Neuron (in vitro differentiated cells): ENCODE data around the gene PLCB4.
"Not testable (repeated sequence)": the region's sequence is repeated elsewhere in the genome, so short reads cannot be mapped to it uniquely, and the experiment has no call there.

ENCODE experiments used
- H2AFZ ChIP-seq: one replicate; pipeline ENCODE4 v1.6.1; 2013; ENCODE audit warnings: low read depth, mild to moderate bottlenecking, inconsistent platforms, low read length, moderate library complexity
- H3K27me3 ChIP-seq: one replicate; pipeline ENCODE4 v1.6.1; 2013; ENCODE audit warnings: low read length; ENCODE audit not compliant: insufficient read depth
- H3K36me3 ChIP-seq: one replicate; pipeline ENCODE4 v1.6.1; 2013; ENCODE audit warnings: low read length; ENCODE audit not compliant: insufficient read depth
- H3K4me1 ChIP-seq: one replicate; pipeline ENCODE4 v1.6.1; 2013; ENCODE audit warnings: low read length; ENCODE audit not compliant: insufficient read depth
- H3K4me3 ChIP-seq: 2 replicates; pipeline ENCODE4 v1.5.1; 2013; ENCODE audit warnings: mild to moderate bottlenecking, low read length, moderate library complexity
- H3K9me3 ChIP-seq: one replicate; pipeline ENCODE4 v1.6.1; 2013; ENCODE audit warnings: low read length

The PLCB4 gene

DNA sequence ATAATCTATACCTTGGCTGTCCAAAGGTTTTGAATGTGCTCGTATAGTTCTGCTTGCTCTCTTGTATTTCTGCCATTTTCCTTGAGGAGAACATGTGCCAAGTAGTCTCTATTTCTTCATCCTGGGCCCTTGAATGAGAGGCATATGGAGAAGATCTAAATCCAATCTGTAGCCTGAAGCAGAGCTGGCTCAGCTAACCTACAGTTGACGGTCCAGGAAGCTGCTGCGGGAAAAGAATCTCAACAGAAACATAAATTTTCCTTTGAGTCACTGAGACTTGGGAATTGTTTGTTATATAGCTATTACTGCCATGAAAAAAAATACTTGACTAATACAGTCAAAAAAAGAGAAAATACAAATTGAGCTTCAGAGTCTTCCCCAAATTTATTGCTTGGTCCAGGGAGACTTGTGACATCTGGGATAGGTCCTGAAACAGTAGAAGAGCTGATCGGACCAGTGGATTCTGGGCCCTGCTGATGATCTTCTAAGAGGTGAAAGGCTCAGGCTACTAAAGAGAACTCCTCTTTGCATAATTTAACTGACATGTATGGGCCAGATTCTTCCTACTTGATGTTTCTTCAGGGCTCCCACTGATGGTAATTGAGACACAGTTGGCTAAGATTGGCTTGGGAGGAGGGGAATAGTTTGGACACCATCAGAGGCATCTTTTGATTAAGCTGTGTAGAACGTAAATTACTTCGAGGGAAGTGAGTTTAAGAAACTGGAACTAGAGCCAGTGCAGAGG is 29.9 kb upstream of the PLCB4 start:
- Histone ChIP-seq H2AFZ (no peak overlapping the region), H3K36me3 (no peaks in the 10 kb centered on the region), H3K4me3 (no peak overlapping the region), H3K27me3 (no peaks in the 10 kb centered on the region), H3K9me3 (no peaks in the 10 kb centered on the region), H3K4me1 (peaks cover 5% of the 10 kb centered on the region)

- Histone ChIP-seq H3K36me3 (no peaks in the 10 kb centered on the region), H3K4me3 (no peak overlapping the region), H3K4me1 (peaks cover 5% of the 10 kb centered on the region), H3K9me3 (no peaks in the 10 kb centered on the region), H2AFZ (no peak overlapping the region), H3K27me3 (no peaks in the 10 kb centered on the region)
Observed at GRCh38 chr20:9040863-9041524, 27.9 kb upstream of the PLCB4 start.

- Histone ChIP-seq H3K4me1 (peaks cover 5% of the 10 kb centered on the region), H3K4me3 (no peak overlapping the region), H2AFZ (no peak overlapping the region), H3K9me3 (peaks cover 4% of the 10 kb centered on the region), H3K27me3 (no peaks in the 10 kb centered on the region), H3K36me3 (no peaks in the 10 kb centered on the region)
Observed at GRCh38 chr20:9043364-9043763, 25.5 kb upstream of the PLCB4 start.

DNA sequence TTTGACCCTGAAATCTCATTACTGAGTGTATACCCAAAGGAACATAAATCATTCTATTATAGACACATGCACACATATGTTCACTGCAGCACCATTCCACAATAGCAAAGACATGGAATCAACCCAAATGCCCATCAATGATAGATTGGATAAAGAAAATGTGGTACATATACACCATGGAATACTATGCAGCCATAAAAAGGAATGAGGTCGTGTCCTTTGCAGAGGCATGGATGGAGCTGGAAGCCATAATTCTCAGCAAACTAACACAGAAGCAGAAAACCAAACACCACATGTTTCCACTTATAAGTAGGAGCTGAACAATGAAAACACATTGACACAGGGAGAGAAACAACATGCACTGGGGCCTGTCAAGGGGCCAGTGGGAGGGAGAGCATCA is 21.0 kb upstream of the PLCB4 start:
- not testable (repeated sequence) for H3K36me3 ChIP-seq, H3K4me1 ChIP-seq, H3K9me3 ChIP-seq, H3K4me3 ChIP-seq, H3K27me3 ChIP-seq, H2AFZ ChIP-seq

- H3K36me3 ChIP-seq, result no peaks in the 10 kb centered on the region
Observed at GRCh38 chr20:9051508-9051907, 17.4 kb upstream of the PLCB4 start.

GRCh38 chr20:9052136-9052535 is 16.8 kb upstream of the PLCB4 start:
- Histone ChIP-seq H3K9me3 (peaks cover 4% of the 10 kb centered on the region), H2AFZ (no peak overlapping the region), H3K4me1 (no peaks in the 10 kb centered on the region), H3K27me3 (no peaks in the 10 kb centered on the region), H3K4me3 (no peak overlapping the region), H3K36me3 (no peaks in the 10 kb centered on the region)

More at GRCh38 chr20:9051508-9051907, 17.4 kb upstream of the PLCB4 start:
- Histone ChIP-seq H2AFZ (no peak overlapping the region), H3K27me3 (no peaks in the 10 kb centered on the region), H3K4me1 (no peaks in the 10 kb centered on the region), H3K9me3 (peaks cover 4% of the 10 kb centered on the region), H3K4me3 (no peak overlapping the region)

DNA sequence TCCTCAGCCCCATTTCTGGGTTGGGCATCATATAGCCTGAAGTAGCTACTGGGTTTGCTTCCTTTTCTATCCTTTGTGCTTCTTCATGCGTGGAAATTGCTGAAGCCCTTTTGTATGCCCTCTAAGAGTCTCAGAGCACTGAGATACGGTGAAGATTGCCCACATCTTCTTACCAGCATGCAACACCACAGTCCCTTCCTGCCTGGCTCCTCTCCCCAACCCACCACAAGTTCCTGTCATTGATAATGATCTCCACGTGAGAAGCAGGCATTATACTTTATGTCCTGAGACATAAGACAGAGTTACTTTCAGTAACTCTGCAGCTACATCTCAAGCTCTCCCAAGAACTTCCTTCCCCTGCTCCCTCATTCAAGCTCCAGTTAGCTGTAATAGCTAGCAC is 15.8 kb upstream of the PLCB4 start:
- Histone ChIP-seq H3K9me3 (peaks cover under 1% of the 10 kb centered on the region), H3K27me3 (no peaks in the 10 kb centered on the region), H3K4me3 (no peak overlapping the region), H3K4me1 (no peaks in the 10 kb centered on the region), H3K36me3 (no peaks in the 10 kb centered on the region), H2AFZ (no peak overlapping the region)

GRCh38 chr20:9054176-9054575 is 14.7 kb upstream of the PLCB4 start:
- no peaks in the 10 kb centered on the region for H3K9me3 ChIP-seq
- H2AFZ ChIP-seq, result no peak overlapping the region
- no peaks in the 10 kb centered on the region for H3K4me1 ChIP-seq
- no peaks in the 10 kb centered on the region for H3K27me3 ChIP-seq
- H3K36me3 ChIP-seq, result no peaks in the 10 kb centered on the region
- H3K4me3 ChIP-seq, result no peak overlapping the region

DNA sequence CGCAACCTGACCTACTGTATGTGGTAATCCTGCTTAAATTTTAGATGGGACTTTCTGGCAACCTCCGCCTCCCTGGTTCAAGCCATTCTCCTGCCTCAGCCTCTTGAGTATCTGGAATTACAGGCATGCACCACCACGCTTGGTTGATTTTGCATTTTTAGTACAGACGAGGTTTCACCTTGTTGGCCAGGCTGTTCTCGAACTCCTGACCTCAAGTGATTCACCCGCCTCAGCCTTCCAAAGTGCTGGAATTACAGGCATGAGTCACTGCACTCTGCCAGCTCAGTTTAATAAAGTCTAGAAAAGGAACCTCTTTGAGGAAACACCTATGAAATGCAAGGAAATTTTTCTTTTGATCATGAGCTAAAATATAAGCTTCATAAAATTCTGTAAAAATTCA is 9.0 kb upstream of the PLCB4 start:
- H3K27me3 ChIP-seq, result no peaks in the 10 kb centered on the region
- no peaks in the 10 kb centered on the region for H3K36me3 ChIP-seq
- no peak overlapping the region for H3K4me3 ChIP-seq
- no peaks in the 10 kb centered on the region for H3K4me1 ChIP-seq
- H3K9me3 ChIP-seq, result no peaks in the 10 kb centered on the region
- no peak overlapping the region for H2AFZ ChIP-seq

GRCh38 chr20:9061434-9061833 is 7.5 kb upstream of the PLCB4 start:
- Histone ChIP-seq H3K4me3 (no peak overlapping the region), H3K4me1 (no peaks in the 10 kb centered on the region), H3K36me3 (no peaks in the 10 kb centered on the region), H3K27me3 (no peaks in the 10 kb centered on the region), H3K9me3 (no peaks in the 10 kb centered on the region), H2AFZ (no peak overlapping the region)

- H3K4me1 ChIP-seq, result no peaks in the 10 kb centered on the region
- H3K36me3 ChIP-seq, result no peaks in the 10 kb centered on the region
- no peaks in the 10 kb centered on the region for H3K9me3 ChIP-seq
- H2AFZ ChIP-seq, result no peak overlapping the region
- no peak overlapping the region for H3K4me3 ChIP-seq
- H3K27me3 ChIP-seq, result no peaks in the 10 kb centered on the region
Observed at GRCh38 chr20:9062066-9062465, 6.8 kb upstream of the PLCB4 start.

DNA sequence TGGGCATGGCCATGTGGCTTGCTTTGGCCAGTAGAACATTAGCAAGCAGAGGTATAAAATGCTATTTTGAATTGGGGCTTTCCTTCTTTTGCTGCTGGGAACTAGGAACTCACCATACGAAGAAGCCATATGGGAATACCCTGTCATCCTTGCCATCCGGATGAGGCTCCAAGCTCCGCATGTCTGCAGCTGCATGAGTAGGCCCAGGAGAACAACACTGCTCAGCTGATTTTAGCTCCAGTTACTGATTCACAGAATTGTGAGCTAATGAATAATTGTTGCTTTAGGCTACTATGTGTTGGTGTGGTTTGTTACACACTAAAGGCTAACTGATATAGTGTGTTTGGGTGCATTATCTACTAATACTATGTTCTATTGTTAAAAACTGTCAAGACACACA is 2.7 kb upstream of the PLCB4 start:
- Histone ChIP-seq H2AFZ (no peak overlapping the region), H3K9me3 (no peaks in the 10 kb centered on the region), H3K36me3 (no peaks in the 10 kb centered on the region), H3K27me3 (no peaks in the 10 kb centered on the region), H3K4me3 (no peak overlapping the region), H3K4me1 (peaks cover 23% of the 10 kb centered on the region)

DNA sequence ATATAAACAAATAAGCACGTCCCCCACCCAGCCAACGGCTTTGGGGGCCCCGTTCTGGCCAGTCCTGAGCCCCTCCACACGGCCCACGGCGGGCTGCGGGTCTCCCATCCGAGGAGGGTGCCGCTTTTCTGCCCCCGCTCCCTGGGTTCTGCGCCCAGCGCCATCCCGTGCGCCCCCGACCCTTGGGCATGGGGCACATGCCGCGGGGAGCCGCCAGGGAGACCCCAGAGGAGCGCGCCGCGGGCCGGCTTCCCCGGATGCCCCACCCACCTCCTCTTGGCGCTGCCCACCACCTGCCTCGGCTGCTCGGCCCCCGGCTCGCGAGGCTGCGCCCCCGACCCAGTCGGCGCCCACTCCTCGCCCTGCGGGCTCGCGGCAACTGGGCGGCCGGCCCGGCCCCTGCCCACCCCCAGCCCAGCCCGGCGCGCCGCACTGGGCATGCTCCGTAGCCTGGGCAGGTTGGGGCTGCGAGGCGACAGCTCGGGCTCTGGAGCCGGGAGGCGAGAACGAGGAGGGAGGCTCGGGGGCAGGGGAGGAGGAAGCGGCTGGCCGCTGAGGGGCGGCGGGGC is 570 bp upstream of the PLCB4 start:
- H3K4me1 ChIP-seq, result peaks cover 44% of the 10 kb centered on the region
- no peaks in the 10 kb centered on the region for H3K27me3 ChIP-seq
- no peaks in the 10 kb centered on the region for H3K9me3 ChIP-seq
- H3K4me3 ChIP-seq, result peak overlapping the region; percentile 96
- no peaks in the 10 kb centered on the region for H3K36me3 ChIP-seq
- peak overlapping the region; percentile 64 for H2AFZ ChIP-seq
